CD14-positive monocyte (primary cell): ENCODE results near the gene ARHGAP10. TPM values are rescaled to one million over a fixed set of nuclear protein-coding genes. Genes with fewer than 3 reads are reported as not detected.

ENCODE experiments used
- DNase-seq, 3 donors: peaks; one replicate each; pipeline ENCODE4 v3.0.0-alpha.2; 2011 to 2022
- H2AFZ ChIP-seq: 2 replicates; pipeline ENCODE4 v1.6.0; 2012; ENCODE audit warnings: mild to moderate bottlenecking, low read depth, low read length, inconsistent platforms; ENCODE audit not compliant: insufficient read depth, poor library complexity, severe bottlenecking
- H3K27ac ChIP-seq, 2 donors: 1 replicate in 1 of 2; 2 replicates in 1 of 2; pipeline ENCODE4 v1.5.1; 2012 to 2013; ENCODE audit warnings: low read length in 2 of 2, control low read depth in 1 of 2, inconsistent platforms in 1 of 2, low read depth in 1 of 2, mild to moderate bottlenecking in 1 of 2
- H3K27me3 ChIP-seq, 2 donors: one replicate each; pipeline versions ENCODE4 v1.6.0 to v1.6.1; 2011 to 2013; ENCODE audit warnings: low read length in 2 of 2; ENCODE audit not compliant: control insufficient read depth in 2 of 2, insufficient read depth in 2 of 2
- H3K36me3 ChIP-seq, 2 donors: replicated peaks in 1 of 2; 1 replicate in 1 of 2; 2 replicates in 1 of 2; pipeline versions ENCODE4 v1.5.1 to v1.6.1; 2012 to 2013; ENCODE audit warnings: low read length in 2 of 2, control low read depth in 1 of 2, inconsistent platforms in 1 of 2, mild to moderate bottlenecking in 1 of 2; ENCODE audit not compliant: insufficient read depth in 2 of 2, control insufficient read depth in 1 of 2
- H3K4me1 ChIP-seq, 2 donors: 1 replicate in 1 of 2; 2 replicates in 1 of 2; pipeline versions ENCODE4 v1.5.1 to v1.6.1; 2012 to 2013; ENCODE audit warnings: low read length in 2 of 2, control low read depth in 1 of 2, inconsistent platforms in 1 of 2, mild to moderate bottlenecking in 1 of 2, moderate library complexity in 1 of 2; ENCODE audit not compliant: insufficient read depth in 2 of 2, control insufficient read depth in 1 of 2
- H3K4me2 ChIP-seq: replicated peaks from 2 replicates; pipeline ENCODE3; 2012; ENCODE audit warnings: low read length, moderate library complexity, mild to moderate bottlenecking; ENCODE audit not compliant: poor library complexity, severe bottlenecking; ENCODE audit errors: extremely low read depth
- H3K4me3 ChIP-seq, 3 experiments: fragments of 200-600 bp in 1 of 3; sonication (generic) in 1 of 3; replicated peaks in 1 of 3; 1 replicate in 2 of 3; 2 replicates in 1 of 3; pipeline ENCODE4 v1.5.1; 2011 to 2013; ENCODE audit warnings: low read length in 3 of 3, mild to moderate bottlenecking in 3 of 3, control low read depth in 2 of 3, low read depth in 2 of 3, inconsistent platforms in 1 of 3, moderate library complexity in 1 of 3
- H3K79me2 ChIP-seq: 2 replicates; pipeline ENCODE4 v1.6.0; 2012; ENCODE audit warnings: mild to moderate bottlenecking, control low read depth, inconsistent platforms, low read length, moderate library complexity; ENCODE audit not compliant: insufficient read depth
- H3K9ac ChIP-seq: 2 replicates; pipeline ENCODE4 v1.6.0; 2017; ENCODE audit warnings: low read length, mild to moderate bottlenecking; ENCODE audit not compliant: insufficient read depth, poor library complexity, severe bottlenecking
- H3K9me3 ChIP-seq, 2 donors: replicated peaks in 1 of 2; 1 replicate in 1 of 2; 2 replicates in 1 of 2; pipeline versions ENCODE4 v1.5.1 to v1.6.1; 2012 to 2013; ENCODE audit warnings: low read length in 2 of 2, control low read depth in 1 of 2; ENCODE audit not compliant: control insufficient read depth in 1 of 2, insufficient read depth in 1 of 2
- H4K20me1 ChIP-seq: 2 replicates; pipeline ENCODE4 v1.6.0; 2012; ENCODE audit warnings: mild to moderate bottlenecking, low read length, control low read depth, moderate library complexity; ENCODE audit not compliant: insufficient read depth
- H3K27ac Mint-ChIP-seq, 7 donors: one replicate each; pipeline ENCODE4 v1.8.0; 2020; ENCODE audit warnings: mild to moderate bottlenecking in 7 of 7, mixed read lengths in 7 of 7, moderate library complexity in 6 of 7, inconsistent platforms in 2 of 7
- H3K27me3 Mint-ChIP-seq, 3 donors: one replicate each; pipeline ENCODE4 v1.8.0; 2021 to 2022; ENCODE audit warnings: low read depth in 3 of 3, mild to moderate bottlenecking in 3 of 3, mixed read lengths in 3 of 3, moderate library complexity in 3 of 3, inconsistent platforms in 1 of 3
- H3K36me3 Mint-ChIP-seq, 2 donors: one replicate each; pipeline ENCODE4 v1.8.0; 2020; ENCODE audit warnings: mixed read lengths in 2 of 2, inconsistent platforms in 1 of 2, mild to moderate bottlenecking in 1 of 2
- H3K4me1 Mint-ChIP-seq: one replicate; pipeline ENCODE4 v1.8.0; 2020; ENCODE audit warnings: mild to moderate bottlenecking, mixed read lengths
- H3K4me3 Mint-ChIP-seq, 2 donors: one replicate each; pipeline ENCODE4 v1.8.0; 2020; ENCODE audit warnings: mild to moderate bottlenecking in 2 of 2, mixed read lengths in 2 of 2, moderate library complexity in 1 of 2
- H3K9me3 Mint-ChIP-seq, 7 donors: one replicate each; pipeline ENCODE4 v1.8.0; 2020 to 2022; ENCODE audit warnings: mixed read lengths in 7 of 7, mild to moderate bottlenecking in 6 of 7, moderate library complexity in 6 of 7, inconsistent platforms in 2 of 7
- CTCF ChIP-seq: fragments of 200-600 bp; IDR thresholded peaks from one replicate; pipeline ENCODE4 v1.8.0; 2022; ENCODE audit warnings: antibody characterized with exemption, mild to moderate bottlenecking
- WGBS: methylation state at CpG from one replicate; pipeline ENCODE4 v1.1.5; 2013; ENCODE audit warnings: missing lambda C conversion rate; ENCODE audit not compliant: insufficient coverage; 5-methylcytosine and 5-hydroxymethylcytosine counted together
- intact Hi-C, 2 donors: fragments of 100-400 bp; cut with micrococcal nuclease; formaldehyde crosslinking; loops; one replicate each; pipeline versions ENCODE4 v1.15.0 to v1.15.1; 2023
- polyA plus RNA-seq, 3 donors: library from polyadenylated mRNA; depleted of rRNA in 1 of 3; unstranded in 2 of 3; stranded (reverse) in 1 of 3; fragments of 300-500 nt in 2 of 3; fragments of >200 nt in 1 of 3; fragmentation: Illumina TruSeq in 2 of 3; gene quantifications; 1 replicate in 2 of 3; 2 replicates in 1 of 3; pipeline ENCODE4 v1.2.3, GENCODE V29; 2012 to 2021

ARHGAP10 gene
- polyA plus RNA-seq, 3 donors, result 1.7 to 4.3 (median 3.0) TPM

- Histone ChIP-seq H3K9ac (peak overlapping the region; percentile 30), H3K4me1 (peaks cover 33 to 39% of the 10 kb centered on the region in 2 donors), H3K9me3 (peaks cover 0 to 5% of the 10 kb centered on the region in 2 donors), H3K36me3 (no peaks in the 10 kb centered on the region), H4K20me1 (no peaks in the 10 kb centered on the region), H3K4me2 (peak overlapping the region; percentile 65), H3K79me2 (no peaks in the 10 kb centered on the region), H2AFZ (no peak overlapping the region), H3K4me3 (peak overlapping the region; percentile 10 to 42 (median 36)), H3K27ac (peak overlapping the region in 1 of 2 donors; percentile 78), H3K27me3 (no peaks in the 10 kb centered on the region)
- 6% methylated on average over 6 of the region's 7 CpGs for WGBS
- intact Hi-C loops, result no loop called here
- H3K9me3 Mint-ChIP-seq, result peaks cover 0 to 5% (median 2%) of the 10 kb centered on the region in 7 donors
- H3K27me3 Mint-ChIP-seq, result peaks cover 0 to 2% (median 0%) of the 10 kb centered on the region in 3 donors
- H3K36me3 Mint-ChIP-seq, result no peaks in the 10 kb centered on the region
- H3K4me1 Mint-ChIP-seq, result peaks cover 31% of the 10 kb centered on the region
- TF ChIP-seq CTCF, result no peak
- H3K4me3 Mint-ChIP-seq, result peak overlapping the region in 1 of 2 donors; percentile 70
- H3K27ac Mint-ChIP-seq, result peak overlapping the region; percentile 75 to 90 (median 86)
- DNase-seq, result peak; percentile 67 to 93 (median 74)
Measured at GRCh38 chr4:148007314-148007760, 275.4 kb downstream of the ARHGAP10 start.

DNA sequence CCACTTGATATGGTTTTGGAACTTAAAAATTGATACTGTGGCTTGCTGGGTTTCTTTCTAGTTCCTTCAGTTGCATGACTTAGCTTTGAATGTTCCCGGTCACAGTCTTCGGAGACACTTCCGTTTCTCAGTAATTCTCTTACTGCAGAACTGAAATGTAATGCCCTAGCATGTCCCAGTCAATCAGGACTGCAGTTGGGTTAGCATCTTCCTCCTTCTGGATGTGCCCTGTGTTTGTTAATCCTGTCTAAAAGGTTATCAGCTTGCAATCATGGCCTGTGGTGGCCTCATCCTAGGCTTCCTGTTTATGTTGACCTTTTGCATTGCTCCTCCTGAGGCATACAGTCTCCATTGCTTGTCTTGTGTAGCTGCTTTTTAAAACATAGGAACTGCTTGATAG lies 275.9 kb downstream of the ARHGAP10 start:
- peaks cover 33 to 39% of the 10 kb centered on the region in 2 donors for H3K4me1 ChIP-seq
- Mint-ChIP-seq H3K4me1 (peaks cover 31% of the 10 kb centered on the region), H3K27ac (peak overlapping the region; percentile 75 to 90 (median 86)), H3K4me3 (peak overlapping the region; percentile 2 to 70), H3K36me3 (no peaks in the 10 kb centered on the region), H3K9me3 (peaks cover 0 to 5% (median 2%) of the 10 kb centered on the region in 7 donors), H3K27me3 (peaks cover 0 to 2% (median 0%) of the 10 kb centered on the region in 3 donors)
- H4K20me1 ChIP-seq, result no peaks in the 10 kb centered on the region
- peaks cover 0 to 5% of the 10 kb centered on the region in 2 donors for H3K9me3 ChIP-seq
- 0% methylated on average over 3 of the region's 3 CpGs for WGBS
- no peaks in the 10 kb centered on the region for H3K36me3 ChIP-seq
- peak overlapping the region; percentile 30 for H3K9ac ChIP-seq
- no peaks in the 10 kb centered on the region for H3K27me3 ChIP-seq
- peak; percentile 52 to 71 (median 65) for DNase-seq
- H3K4me3 ChIP-seq, result peak overlapping the region; percentile 10 to 42 (median 36)
- no peaks in the 10 kb centered on the region for H3K79me2 ChIP-seq
- peak overlapping the region; percentile 65 for H3K4me2 ChIP-seq
- H3K27ac ChIP-seq, result peak overlapping the region in 1 of 2 donors; percentile 78
- no peak overlapping the region for H2AFZ ChIP-seq
- intact Hi-C loops, result no loop called here
- TF ChIP-seq CTCF, result no peak
